ENCODE measurements around the gene TSPAN13. TPM values are rescaled to one million over a fixed set of nuclear protein-coding genes. Genes with fewer than 3 reads are reported as not detected.

TSPAN13 gene
- total and polyA plus RNA-seq, 2 of the 8 experiments (the other 6 are each of a cell fraction or from before 2014, with no cell fraction given) = 15.3 to 28.1 TPM

DNA sequence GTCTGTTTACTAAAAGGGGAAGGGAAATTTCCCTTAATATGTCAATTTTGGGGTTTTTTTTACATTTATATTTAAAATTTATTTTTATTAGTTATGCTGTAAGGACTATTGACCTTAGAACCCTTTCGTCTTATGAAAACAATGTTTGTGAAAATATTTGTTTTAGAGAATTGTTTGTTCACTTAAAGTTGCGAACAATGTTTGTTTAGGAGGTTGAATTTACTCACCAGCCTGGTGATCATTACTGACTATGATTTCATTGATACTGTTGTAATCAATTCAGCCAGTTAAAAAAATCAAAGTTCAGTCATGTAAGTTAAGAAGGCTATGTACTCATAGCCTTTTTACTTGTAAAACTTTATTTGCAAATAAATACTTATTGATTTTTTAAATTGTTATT, 27.4 kb upstream of the TSPAN13 start:
- Histone ChIP-seq H3K27me3 (replicated peaks in 1 of 4; ENCODE audit: control insufficient read depth in 3 of 4, extremely low read depth in 1 of 4, insufficient read depth in 3 of 4, low read length in 3 of 4) (no peaks in the 10 kb centered on the region), H3K4ac (replicated peaks; ENCODE audit: insufficient read length, low read depth, low read length) (no peak overlapping the region), H2BK20ac (ENCODE audit: low read length) (no peak overlapping the region), H4K5ac (ENCODE audit: insufficient read length, low read depth, low read length) (no peak overlapping the region), H3K14ac (ENCODE audit: insufficient read length) (no peak overlapping the region), H3K36me3 (ENCODE audit: control insufficient read depth in 2 of 4, insufficient read depth in 4 of 4, low read length in 3 of 4) (no peaks in the 10 kb centered on the region; a peak in 1 of 8 replicates), H2AFZ (ENCODE audit: low read length) (no peak overlapping the region), H3K9me3 (ENCODE audit: insufficient read depth in 2 of 2, low read depth in 1 of 2, low read length in 1 of 2) (no peaks in the 10 kb centered on the region), H4K20me1 (replicated peaks in 1 of 2; ENCODE audit: control insufficient read depth in 1 of 2, insufficient read depth in 2 of 2, low read length in 2 of 2) (no peaks in the 10 kb centered on the region), H2AK5ac (ENCODE audit: low read depth, low read length) (no peak overlapping the region), H3K23ac (ENCODE audit: insufficient read length) (no peak overlapping the region), H2BK15ac (ENCODE audit: low read length) (no peak overlapping the region), H3K79me1 (ENCODE audit: low read depth, low read length) (no peaks in the 10 kb centered on the region), H2BK5ac (ENCODE audit: low read depth, low read length) (no peak overlapping the region), H4K91ac (replicated peaks; ENCODE audit: insufficient read length, low read length) (no peak overlapping the region), H3K4me2 (ENCODE audit: insufficient read depth in 1 of 2, low read depth in 2 of 2, low read length in 2 of 2) (no peak overlapping the region), H3K9ac (replicated peaks in 1 of 4; ENCODE audit: extremely low read depth in 1 of 4, low read depth in 3 of 4, low read length in 3 of 4) (no peak overlapping the region), H4K8ac (ENCODE audit: extremely low read depth, insufficient read depth, low read length) (no peak overlapping the region), H3K23me2 (ENCODE audit: low read depth, low read length) (no peaks in the 10 kb centered on the region), H3K56ac (replicated peaks; ENCODE audit: insufficient read length, low read depth, low read length) (no peak overlapping the region), H3K4me1 (replicated peaks in 1 of 4; ENCODE audit: control insufficient read depth in 3 of 4, insufficient read depth in 4 of 4, low read length in 3 of 4) (no peaks in the 10 kb centered on the region), H3K79me2 (ENCODE audit: control insufficient read depth in 1 of 2, insufficient read depth in 2 of 2, low read length in 2 of 2) (no peaks in the 10 kb centered on the region), H2BK120ac (replicated peaks; ENCODE audit: low read depth, low read length) (no peak overlapping the region), H3K4me3 (ENCODE audit: extremely low read depth in 1 of 4, insufficient read depth in 2 of 4, low read depth in 3 of 4, low read length in 4 of 4) (no peak overlapping the region), H2BK12ac (ENCODE audit: low read depth, low read length) (no peak overlapping the region), H3K27ac (ENCODE audit: low read depth, low read length) (no peak overlapping the region), H3K18ac (ENCODE audit: extremely low read depth, low read length) (no peak overlapping the region)
- WGBS, 2 experiments (ENCODE audit: extremely low coverage in 1 of 2, insufficient coverage in 1 of 2, insufficient read length in 1 of 2, insufficient replicate concordance in 2 of 2, low coverage in 1 of 2, low lambda C conversion rate in 2 of 2, missing lambda C conversion rate in 1 of 2) = 98% methylated on average over 2 of the region's 2 CpGs; no CpG with 5 or more reads in 1 of the 2 experiments
- no peak for FAIRE-seq
- no peak for TF ChIP-seq TBP (IDR thresholded peaks at IDR 0.05; ENCODE audit: low read depth, low read length)
- TF ChIP-seq KDM5A (IDR thresholded peaks at IDR 0.05; ENCODE audit: low read length) = no peak
- DNase-seq (ENCODE audit: low read depth in 1 of 2, low spot score in 2 of 2) = no peak
- POLR2A ChIA-PET (ENCODE audit: partially characterized antibody) = no interaction called here
- CTCF ChIA-PET (ENCODE audit: partially characterized antibody) = no interaction called here
